HG02840 (cell line): Measurements from ENCODE around the gene KRTAP10-6.
"Not testable (repeated sequence)": the region's sequence is repeated elsewhere in the genome, so short reads cannot be mapped to it uniquely, and the experiment has no call there.

ENCODE experiments used
- ATAC-seq: cut with Tn5 transposase; IDR thresholded peaks from one replicate; pipeline ENCODE4 v1.9.1; 2021; ENCODE audit warnings: mild to moderate bottlenecking, moderate library complexity, moderate number of reproducible peaks; ENCODE audit not compliant: unreplicated experiment, low FRiP score

KRTAP10-6 gene

DNA sequence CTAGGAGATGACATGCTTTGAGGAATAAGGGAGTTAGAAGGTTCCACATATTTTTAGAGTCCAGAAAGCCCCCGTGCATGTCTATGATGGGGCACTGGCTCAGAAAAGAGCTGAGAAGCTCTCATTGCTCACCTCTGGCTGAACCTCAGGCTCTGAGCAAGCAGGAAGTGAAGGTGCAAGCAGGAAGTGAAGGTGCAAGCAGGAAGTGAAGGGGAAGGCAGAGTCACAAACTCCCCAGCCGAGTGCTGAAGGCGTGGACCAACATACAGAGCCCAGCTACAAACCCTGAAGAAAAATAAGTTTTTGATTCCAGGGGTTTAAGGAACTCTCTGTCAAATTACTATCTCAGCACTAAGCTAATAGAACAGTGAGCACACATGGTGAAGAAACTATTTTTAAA lies 26.6 kb upstream of the KRTAP10-6 start:
- no peak for ATAC-seq

DNA sequence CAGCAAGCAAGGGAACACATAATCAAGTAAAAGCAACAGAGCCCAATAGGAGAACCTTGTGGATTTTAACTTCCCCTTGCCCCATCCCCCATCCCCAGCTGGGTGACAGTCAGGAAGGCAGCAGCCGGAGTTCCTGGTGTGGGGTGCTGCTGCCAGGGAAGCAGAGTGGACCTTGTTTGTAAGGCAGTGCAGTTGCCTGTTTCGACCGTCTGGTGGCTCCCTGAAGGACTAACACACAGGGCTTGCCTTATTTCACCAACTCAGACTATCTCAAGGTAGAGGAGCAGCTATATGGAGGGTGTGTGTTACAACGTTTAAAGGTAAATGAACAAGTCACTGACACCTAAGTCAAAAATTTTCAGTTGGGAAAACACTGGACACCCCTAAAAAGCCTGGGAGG lies 26.2 kb upstream of the KRTAP10-6 start:
- ATAC-seq = no peak

DNA sequence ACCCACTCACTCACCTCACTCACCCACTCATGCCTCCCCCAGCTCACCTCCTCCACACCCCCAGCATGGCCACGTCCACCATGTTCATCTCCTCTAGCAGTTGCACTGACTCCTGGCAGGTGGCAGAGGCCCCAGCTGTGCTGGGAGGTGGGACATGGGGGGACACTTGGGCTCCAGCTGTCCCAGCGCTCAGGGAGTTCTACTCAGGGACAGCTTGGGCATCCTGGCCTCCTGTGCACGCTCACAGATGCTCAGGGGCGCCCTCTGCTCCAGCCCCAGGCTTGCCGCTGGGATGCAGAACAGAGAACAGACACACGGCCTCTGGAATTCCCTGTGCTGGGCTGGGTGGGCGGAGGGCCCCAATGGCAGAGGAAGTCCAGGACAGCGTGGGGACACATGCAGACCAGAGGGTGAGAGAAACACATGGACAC lies 24.8 kb upstream of the KRTAP10-6 start:
- ATAC-seq = no peak

DNA sequence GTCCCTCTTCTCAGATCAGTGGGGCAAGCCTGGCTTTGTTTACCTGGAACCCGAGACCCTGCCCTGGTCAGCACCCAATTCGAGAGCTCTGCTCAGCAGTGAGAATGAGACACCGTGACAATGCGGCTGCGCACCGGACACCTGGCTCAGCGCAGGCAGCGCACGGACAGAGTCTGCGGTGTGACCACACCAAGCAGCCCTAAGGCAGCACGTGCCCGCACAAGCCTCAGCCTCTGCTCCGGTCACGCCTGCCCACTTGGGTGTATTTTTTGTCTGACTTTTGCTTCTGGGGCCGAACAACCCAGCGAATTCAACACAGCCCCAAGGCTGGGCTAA lies 24.3 kb upstream of the KRTAP10-6 start:
- ATAC-seq = no peak

- no peak for ATAC-seq
Measured at GRCh38 chr21:44615911-44616590, 23.7 kb upstream of the KRTAP10-6 start.

DNA sequence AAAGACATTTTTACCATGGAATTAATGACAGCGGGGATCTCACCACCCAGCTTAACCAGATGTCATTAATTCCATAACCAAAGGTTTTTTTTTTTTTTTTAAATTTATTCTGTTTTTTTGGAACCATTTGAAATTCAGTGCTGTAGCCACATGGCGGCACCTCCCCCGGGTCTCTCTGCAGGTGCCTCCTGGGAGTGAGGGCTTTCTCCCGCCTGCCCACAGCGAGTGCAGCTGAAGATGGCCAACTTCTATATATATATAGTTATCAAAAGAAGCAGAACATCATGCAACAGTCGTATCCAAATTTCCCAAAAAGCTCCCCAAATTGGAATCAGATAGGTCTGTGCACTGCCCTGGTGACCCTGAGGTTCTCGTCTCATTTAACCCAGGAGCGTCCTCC lies 23.2 kb upstream of the KRTAP10-6 start:
- ATAC-seq = no peak

GRCh38 chr21:44614961-44615391 lies 22.7 kb upstream of the KRTAP10-6 start:
- ATAC-seq = no peak

- no peak for ATAC-seq
Measured at GRCh38 chr21:44614161-44614631, 21.9 kb upstream of the KRTAP10-6 start.

GRCh38 chr21:44613386-44614155 lies 21.3 kb upstream of the KRTAP10-6 start:
- no peak for ATAC-seq

GRCh38 chr21:44612669-44613229 lies 20.4 kb upstream of the KRTAP10-6 start:
- ATAC-seq = no peak

DNA sequence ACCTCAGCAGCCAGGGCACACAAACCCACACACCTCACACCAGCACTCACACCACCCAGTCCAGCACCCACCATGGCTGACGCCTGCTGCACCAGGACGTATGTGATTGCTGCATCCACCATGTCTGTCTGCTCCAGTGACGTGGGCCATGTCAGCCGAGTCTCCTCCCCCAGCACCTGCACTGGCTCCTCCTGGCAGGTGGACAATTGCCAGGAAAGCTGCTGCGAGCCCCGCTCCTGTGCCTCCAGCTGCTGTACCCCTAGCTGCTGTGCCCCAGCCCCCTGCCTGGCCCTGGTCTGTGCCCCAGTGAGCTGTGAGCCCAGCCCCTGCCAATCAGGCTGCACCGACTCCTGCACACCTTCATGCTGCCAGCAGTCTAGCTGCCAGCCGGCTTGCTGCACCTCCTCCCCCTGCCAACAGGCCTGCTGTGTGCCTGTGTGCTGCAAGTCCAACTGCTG lies 19.8 kb upstream of the KRTAP10-6 start, which contains the start of gene KRTAP10-8:
TSS of gene KRTAP10-8 (plus strand) at position 51 of the 458 bp plus-strand sequence. CDS start at position 73, 22 bp downstream.
- ATAC-seq = no peak

DNA sequence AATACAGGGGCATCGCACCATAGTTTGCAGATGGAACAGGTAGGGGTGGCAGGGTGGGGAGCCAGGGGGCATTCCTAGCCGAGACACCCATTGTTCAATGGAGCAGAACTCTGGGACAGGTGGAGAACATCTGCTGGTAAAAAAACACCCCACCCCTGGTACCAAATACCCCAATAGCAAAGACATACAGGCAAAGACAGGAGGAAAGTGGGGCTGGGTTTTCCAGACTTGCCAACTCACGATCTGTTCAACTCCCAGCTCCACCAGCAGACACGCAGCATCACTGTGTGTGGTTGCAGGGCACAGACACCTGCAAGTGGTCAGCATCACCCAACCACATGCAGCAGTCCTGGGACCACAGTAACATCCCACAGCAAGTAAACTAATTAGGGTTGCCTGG lies 19.2 kb upstream of the KRTAP10-6 start:
- ATAC-seq = no peak

DNA sequence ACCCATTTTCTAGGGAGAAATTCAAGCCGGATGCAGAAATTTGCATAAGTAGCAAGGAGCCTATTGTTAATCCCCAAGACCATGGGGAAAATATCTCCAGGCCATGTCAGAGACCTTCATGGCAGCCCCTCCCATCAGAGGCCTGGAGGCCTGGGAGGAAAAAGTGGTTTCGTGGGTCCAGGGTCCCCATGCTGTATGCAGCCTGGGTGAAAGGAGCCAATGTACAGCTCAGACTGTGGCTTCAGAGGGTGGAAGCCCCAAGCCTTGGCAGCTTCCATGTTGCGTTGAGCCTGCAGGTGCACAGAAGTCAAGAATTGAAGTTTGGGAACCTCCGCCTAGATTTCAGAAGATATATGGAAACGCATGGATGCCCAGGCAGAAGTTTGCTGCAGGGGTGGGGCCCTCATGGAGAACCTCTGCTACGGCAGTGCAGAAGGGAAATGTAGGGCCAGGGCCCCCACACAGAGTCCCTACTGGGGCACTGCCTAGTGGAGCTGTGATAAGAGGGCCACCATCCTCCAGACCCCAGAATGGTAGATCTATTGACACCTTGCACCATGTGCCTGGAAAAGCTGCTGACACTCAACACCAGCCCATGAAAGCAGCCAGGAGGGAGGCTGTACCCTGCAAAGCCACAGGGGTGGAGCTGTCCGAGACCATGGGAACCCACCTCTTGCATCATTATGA lies 18.0 kb upstream of the KRTAP10-6 start:
- ATAC-seq = not testable (repeated sequence)

GRCh38 chr21:44609193-44609592 lies 16.9 kb upstream of the KRTAP10-6 start:
- no peak for ATAC-seq

- no peak for ATAC-seq
Measured at GRCh38 chr21:44606495-44606894, 14.2 kb upstream of the KRTAP10-6 start.

- no peak for ATAC-seq
Measured at GRCh38 chr21:44603911-44604310, 11.6 kb upstream of the KRTAP10-6 start.

DNA sequence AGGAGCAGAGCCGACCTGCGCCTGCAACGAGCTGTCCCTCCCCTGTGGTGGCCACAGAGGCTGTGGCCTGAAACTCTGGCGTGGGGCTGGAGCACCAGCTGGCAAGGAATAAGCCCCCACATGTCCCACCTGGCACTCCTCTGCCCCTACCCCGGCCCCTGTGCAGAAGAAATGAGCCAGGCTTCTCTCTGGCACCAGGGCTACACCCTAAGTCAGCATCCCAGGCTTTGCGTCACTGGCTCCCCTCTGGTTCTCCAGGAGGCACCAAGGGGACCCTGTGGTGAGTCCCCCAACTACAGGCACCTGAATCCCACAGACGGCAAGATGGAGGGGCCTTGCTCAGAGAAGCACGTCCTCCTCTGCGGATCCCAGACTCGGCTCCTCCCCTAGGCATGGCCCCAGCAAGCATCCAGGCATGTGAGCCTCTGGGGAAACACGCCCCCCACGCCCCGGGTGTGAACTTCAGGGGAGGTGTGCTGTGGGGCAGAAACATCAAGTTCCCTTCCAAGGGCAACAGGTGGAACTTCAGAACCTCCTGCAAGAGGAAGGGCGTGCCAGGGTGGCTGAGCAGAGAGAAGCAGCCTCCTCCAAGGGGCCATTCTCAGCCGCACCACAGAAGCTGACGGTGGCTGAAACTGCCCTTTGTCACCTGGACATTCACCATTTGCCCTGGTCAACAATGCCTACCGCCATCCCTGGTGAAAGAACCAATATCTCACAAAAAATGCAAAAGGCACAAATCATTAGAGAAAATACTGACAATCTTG lies 11.0 kb upstream of the KRTAP10-6 start:
- no peak for ATAC-seq

DNA sequence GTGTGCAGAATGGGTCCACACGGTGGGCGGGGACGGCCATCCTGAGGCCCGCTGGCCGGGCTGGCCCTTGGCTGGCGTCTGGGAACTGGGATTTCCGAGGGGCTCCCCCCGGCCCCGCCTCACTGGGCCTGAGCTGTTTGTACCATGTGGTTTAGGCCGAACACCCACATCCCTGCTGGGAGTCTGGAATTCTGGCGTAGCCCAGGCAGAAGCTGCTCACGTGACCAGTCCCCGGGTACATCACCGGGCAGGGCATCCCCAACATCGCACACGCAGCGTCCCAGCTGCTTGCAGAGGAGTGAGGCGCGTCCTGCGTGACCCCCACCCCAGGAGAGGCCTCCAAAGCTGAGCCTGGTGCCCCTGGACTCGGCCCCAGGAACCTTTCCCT lies 10.2 kb upstream of the KRTAP10-6 start:
- ATAC-seq = no peak

DNA sequence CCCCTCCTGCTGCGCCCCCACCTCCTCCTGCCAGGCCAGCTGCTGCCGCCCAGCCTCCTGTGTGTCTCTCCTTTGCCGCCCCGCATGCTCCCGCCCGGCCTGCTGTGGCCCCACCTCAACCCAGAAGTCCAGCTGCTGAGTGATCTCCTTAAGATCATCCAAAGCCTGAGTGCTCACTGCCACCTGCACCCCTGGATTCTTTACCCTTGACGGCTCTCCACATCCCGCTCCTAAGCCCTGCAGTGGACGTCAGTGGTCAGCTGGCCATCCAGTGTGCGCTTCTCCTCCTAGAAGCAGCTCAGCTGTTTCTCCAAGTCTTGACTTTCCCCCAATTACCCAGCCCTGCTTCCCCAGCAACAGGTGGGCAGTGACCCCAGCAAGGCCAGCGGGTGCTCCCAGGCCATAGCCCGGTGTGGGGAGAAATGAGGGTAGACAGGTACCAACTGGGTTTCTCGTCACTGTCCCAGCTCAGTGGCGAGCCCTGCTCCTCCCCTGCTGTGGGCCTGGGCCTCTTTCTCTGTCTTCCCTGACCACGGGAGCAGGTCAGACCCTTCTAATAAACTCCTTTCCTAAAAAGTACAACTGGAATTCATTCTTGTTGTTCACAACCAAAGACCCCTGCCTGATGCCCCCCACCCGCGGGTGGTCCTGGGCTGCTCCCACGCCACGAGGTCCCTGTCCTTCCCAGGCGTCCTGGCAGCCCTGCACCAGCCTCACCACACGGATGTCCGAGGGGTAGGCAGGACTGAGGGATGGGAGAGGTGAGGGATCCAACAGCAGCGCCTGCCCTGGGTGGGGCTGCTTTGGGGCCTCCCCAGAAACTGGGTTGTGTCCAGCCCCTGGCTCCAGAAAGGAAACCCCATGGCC lies 9.5 kb upstream of the KRTAP10-6 start:
- no peak for ATAC-seq
